Calu3 (cell line): ENCODE measurements around the gene CDK15. TPM values are rescaled to one million over a fixed set of nuclear protein-coding genes. Genes with fewer than 3 reads are reported as not detected.

Source experiments
- BruUV-seq: library from RNA; stranded (reverse); fragments of 400-500 nt; replicated peaks from 2 replicates; lab custom pipeline; 2021; lab: Mats Ljungman, UMichigan
- CTCF ChIA-PET: fragments of 300-600 bp; sonication (Branson Sonifier 250); formaldehyde crosslinking; loops from one replicate; lab custom pipeline; 2022; ENCODE audit warnings: antibody characterized with exemption; lab: Charles Lee
- DNase-seq: peaks from one replicate; pipeline ENCODE4 v3.0.0; 2022
- H3K27ac Mint-ChIP-seq: one replicate; pipeline ENCODE4 v1.8.0; 2022; ENCODE audit warnings: mixed read lengths; ENCODE audit not compliant: unreplicated experiment
- H3K27me3 Mint-ChIP-seq: one replicate; pipeline ENCODE4 v1.8.0; 2022; ENCODE audit warnings: mixed read lengths; ENCODE audit not compliant: unreplicated experiment
- H3K36me3 Mint-ChIP-seq: one replicate; pipeline ENCODE4 v1.8.0; 2022; ENCODE audit warnings: mild to moderate bottlenecking, moderate library complexity, mixed read lengths; ENCODE audit not compliant: insufficient read depth, unreplicated experiment
- H3K4me1 Mint-ChIP-seq: one replicate; pipeline ENCODE4 v1.8.0; 2022; ENCODE audit warnings: mild to moderate bottlenecking, low read depth, mixed read lengths; ENCODE audit not compliant: unreplicated experiment
- H3K4me3 Mint-ChIP-seq: one replicate; pipeline ENCODE4 v1.8.0; 2022; ENCODE audit warnings: mild to moderate bottlenecking, low read depth, moderate library complexity, mixed read lengths; ENCODE audit not compliant: unreplicated experiment
- H3K9me3 Mint-ChIP-seq: one replicate; pipeline ENCODE4 v1.8.0; 2022; ENCODE audit warnings: low read depth, mixed read lengths; ENCODE audit not compliant: unreplicated experiment
- CTCF ChIP-seq: fragments of 200-600 bp; IDR thresholded peaks from one replicate; pipeline ENCODE4 v1.8.0; 2022; ENCODE audit warnings: antibody characterized with exemption; ENCODE audit not compliant: unreplicated experiment
- intact Hi-C: fragments of 100-400 bp; cut with micrococcal nuclease; formaldehyde crosslinking; loops from one replicate; pipeline ENCODE4 v1.10.0; 2022; ENCODE audit not compliant: unreplicated experiment
- total RNA-seq: library from RNA; stranded (reverse); gene quantifications from 2 replicates; pipeline ENCODE4 v1.2.3, GENCODE V29; 2022

Gene CDK15
- total RNA-seq, 1 experiment from 2014 or later, result not detected

- intact Hi-C loops, result no loop called here
- Mint-ChIP-seq H3K27me3 (peaks cover 22% of the 10 kb centered on the region), H3K4me3 (no peak overlapping the region), H3K9me3 (no peaks in the 10 kb centered on the region), H3K4me1 (peaks cover 15% of the 10 kb centered on the region), H3K36me3 (no peaks in the 10 kb centered on the region), H3K27ac (no peak overlapping the region)
- BruUV-seq, result no TSS peak
- no peak for DNase-seq
- CTCF ChIA-PET, result interaction anchor here (0.7 kb wide), 1 partner anchor 15 kb away, joined by 4 read pairs; no protein-coding TSS in a partner anchor
- no peak for TF ChIP-seq CTCF
Measured at GRCh38 chr2:201904538-201905420, 98.4 kb downstream of the CDK15 start.

- intact Hi-C loops, result no loop called here
- H3K9me3 Mint-ChIP-seq, result no peaks in the 10 kb centered on the region
- H3K27ac Mint-ChIP-seq, result no peak overlapping the region
- TF ChIP-seq CTCF, result no peak
- no peak for DNase-seq
- H3K4me3 Mint-ChIP-seq, result no peak overlapping the region
- peaks cover 10% of the 10 kb centered on the region for H3K4me1 Mint-ChIP-seq
- CTCF ChIA-PET, result no interaction called here
- peaks cover 22% of the 10 kb centered on the region for H3K27me3 Mint-ChIP-seq
- no peaks in the 10 kb centered on the region for H3K36me3 Mint-ChIP-seq
- BruUV-seq, result no TSS peak
Measured at GRCh38 chr2:201906777-201907562, 100.6 kb downstream of the CDK15 start.

GRCh38 chr2:201907563-201907881, 101.2 kb downstream of the CDK15 start:
- no peak for DNase-seq
- intact Hi-C loops, result no loop called here
- TF ChIP-seq CTCF, result no peak
- no peak overlapping the region for H3K27ac Mint-ChIP-seq
- peaks cover 22% of the 10 kb centered on the region for H3K27me3 Mint-ChIP-seq
- BruUV-seq, result no TSS peak
- H3K4me3 Mint-ChIP-seq, result no peak overlapping the region
- no peaks in the 10 kb centered on the region for H3K36me3 Mint-ChIP-seq
- CTCF ChIA-PET, result no interaction called here
- peaks cover 10% of the 10 kb centered on the region for H3K4me1 Mint-ChIP-seq
- no peaks in the 10 kb centered on the region for H3K9me3 Mint-ChIP-seq

- BruUV-seq, result no TSS peak
- peaks cover 10% of the 10 kb centered on the region for H3K4me1 Mint-ChIP-seq
- CTCF ChIA-PET, result no interaction called here
Measured at GRCh38 chr2:201908901-201909300, 102.6 kb downstream of the CDK15 start.

More at GRCh38 chr2:201908901-201909300, 102.6 kb downstream of the CDK15 start:
- Mint-ChIP-seq H3K27ac (no peak overlapping the region), H3K36me3 (no peaks in the 10 kb centered on the region), H3K27me3 (peaks cover 22% of the 10 kb centered on the region), H3K9me3 (no peaks in the 10 kb centered on the region), H3K4me3 (no peak overlapping the region)
- intact Hi-C loops, result no loop called here
- no peak for TF ChIP-seq CTCF
- DNase-seq, result no peak
